A549 (cell line): ENCODE data around the gene SLC9A4.

Source experiments
- CTCF ChIP-seq: fragments of >200 bp; sonication (Bioruptor Twin); formaldehyde crosslinking; IDR thresholded peaks from 3 replicates; pipeline ENCODE4 v1.5.1; 2016
- ESRRA ChIP-seq: fragments of 150-350 bp; IDR thresholded peaks from 2 replicates; pipeline ENCODE4 v1.6.1; 2014; ENCODE audit warnings: mild to moderate bottlenecking, low read length, borderline replicate concordance
- HMGXB4 ChIP-seq: fragments of 250-450 bp; sonication (Bioruptor Pico); IDR thresholded peaks from 2 replicates; pipeline ENCODE4 v1.5.0; 2021; ENCODE audit warnings: mild to moderate bottlenecking, moderate library complexity, borderline replicate concordance
- MYC ChIP-seq: IDR thresholded peaks from 2 replicates; pipeline ENCODE4 v1.6.1; 2012; ENCODE audit warnings: mild to moderate bottlenecking, inconsistent platforms, low read length, improper control_type of control experiment, borderline replicate concordance
- RFX5 ChIP-seq: fragments of 450-650 bp; IDR thresholded peaks from 2 replicates; pipeline ENCODE4 v1.7.1; 2014; ENCODE audit warnings: antibody characterized with exemption, mild to moderate bottlenecking, moderate library complexity
- SMC3 ChIP-seq: fragments of >200 bp; sonication (Bioruptor Twin); formaldehyde crosslinking; IDR thresholded peaks from 3 replicates; pipeline ENCODE4 v1.6.1; 2018; ENCODE audit warnings: inconsistent platforms
- ZNF302 ChIP-seq: fragments of 250-450 bp; sonication (Bioruptor Pico); IDR thresholded peaks from 2 replicates; pipeline ENCODE4 v1.9.0; 2021; ENCODE audit warnings: inconsistent platforms, mild to moderate bottlenecking, moderate library complexity
- TF ChIP-seq, protein P1 (sequence below): IDR thresholded peaks from 2 replicates; pipeline ENCODE4 v1.6.1; 2012
- TF ChIP-seq, protein P2 (sequence below): fragments of 200-600 bp; sonication (generic); IDR thresholded peaks from 2 replicates; pipeline ENCODE4 v1.6.1; 2016; ENCODE audit warnings: antibody characterized with exemption, mild to moderate bottlenecking, moderate library complexity

DNA sequence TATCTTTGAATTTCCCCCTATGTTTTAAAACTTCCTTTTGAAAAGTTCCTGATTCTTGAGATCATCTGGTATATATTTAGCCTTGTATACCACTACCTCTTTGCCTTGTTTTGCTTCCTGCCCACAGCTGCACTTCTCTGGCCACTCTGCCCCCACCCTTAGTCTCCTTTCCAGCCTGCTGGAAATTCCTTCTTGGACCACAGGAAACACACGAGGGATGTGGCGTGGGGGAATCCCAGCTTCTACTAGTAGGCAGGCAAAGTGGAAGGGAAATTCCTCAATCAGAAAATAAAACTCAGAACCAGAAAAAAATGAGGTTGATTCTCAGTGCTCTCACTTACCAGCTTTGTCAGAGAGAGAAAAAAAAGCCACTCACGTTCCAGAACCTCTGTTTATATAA lies 36.7 kb upstream of the SLC9A4 start:
- TF ChIP-seq HMGXB4 (no peak), SMC3 (no peak), ESRRA (no peak), MYC (no peak), RFX5 (no peak), CTCF (no peak), ZNF302 (CRISPR knock-in tag) (no peak)
- TF ChIP-seq, protein P1, sequence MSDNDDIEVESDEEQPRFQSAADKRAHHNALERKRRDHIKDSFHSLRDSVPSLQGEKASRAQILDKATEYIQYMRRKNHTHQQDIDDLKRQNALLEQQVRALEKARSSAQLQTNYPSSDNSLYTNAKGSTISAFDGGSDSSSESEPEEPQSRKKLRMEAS = no peak
- TF ChIP-seq, protein P2, sequence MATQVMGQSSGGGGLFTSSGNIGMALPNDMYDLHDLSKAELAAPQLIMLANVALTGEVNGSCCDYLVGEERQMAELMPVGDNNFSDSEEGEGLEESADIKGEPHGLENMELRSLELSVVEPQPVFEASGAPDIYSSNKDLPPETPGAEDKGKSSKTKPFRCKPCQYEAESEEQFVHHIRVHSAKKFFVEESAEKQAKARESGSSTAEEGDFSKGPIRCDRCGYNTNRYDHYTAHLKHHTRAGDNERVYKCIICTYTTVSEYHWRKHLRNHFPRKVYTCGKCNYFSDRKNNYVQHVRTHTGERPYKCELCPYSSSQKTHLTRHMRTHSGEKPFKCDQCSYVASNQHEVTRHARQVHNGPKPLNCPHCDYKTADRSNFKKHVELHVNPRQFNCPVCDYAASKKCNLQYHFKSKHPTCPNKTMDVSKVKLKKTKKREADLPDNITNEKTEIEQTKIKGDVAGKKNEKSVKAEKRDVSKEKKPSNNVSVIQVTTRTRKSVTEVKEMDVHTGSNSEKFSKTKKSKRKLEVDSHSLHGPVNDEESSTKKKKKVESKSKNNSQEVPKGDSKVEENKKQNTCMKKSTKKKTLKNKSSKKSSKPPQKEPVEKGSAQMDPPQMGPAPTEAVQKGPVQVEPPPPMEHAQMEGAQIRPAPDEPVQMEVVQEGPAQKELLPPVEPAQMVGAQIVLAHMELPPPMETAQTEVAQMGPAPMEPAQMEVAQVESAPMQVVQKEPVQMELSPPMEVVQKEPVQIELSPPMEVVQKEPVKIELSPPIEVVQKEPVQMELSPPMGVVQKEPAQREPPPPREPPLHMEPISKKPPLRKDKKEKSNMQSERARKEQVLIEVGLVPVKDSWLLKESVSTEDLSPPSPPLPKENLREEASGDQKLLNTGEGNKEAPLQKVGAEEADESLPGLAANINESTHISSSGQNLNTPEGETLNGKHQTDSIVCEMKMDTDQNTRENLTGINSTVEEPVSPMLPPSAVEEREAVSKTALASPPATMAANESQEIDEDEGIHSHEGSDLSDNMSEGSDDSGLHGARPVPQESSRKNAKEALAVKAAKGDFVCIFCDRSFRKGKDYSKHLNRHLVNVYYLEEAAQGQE = no peak
